Measurements from ENCODE around the gene HCFC1. TPM values are rescaled to one million over a fixed set of nuclear protein-coding genes. Genes with fewer than 3 reads are reported as not detected.

HCFC1 gene
- total RNA-seq, 1 donor from 2014 or later = 74.6 TPM

- H3K9me3 Mint-ChIP-seq (ENCODE audit: unreplicated experiment) = no peaks in the 10 kb centered on the region
- no peak for DNase-seq (ENCODE audit: low spot score)
Measured at GRCh38 chrX:154015581-154016264, 44.1 kb upstream of the HCFC1 start.

GRCh38 chrX:154014429-154015380 lies 43.1 kb upstream of the HCFC1 start:
- peaks cover 4% of the 10 kb centered on the region for H3K36me3 Mint-ChIP-seq (ENCODE audit: low read depth, unreplicated experiment)
- H3K27me3 Mint-ChIP-seq (ENCODE audit: unreplicated experiment) = peaks cover 1% of the 10 kb centered on the region
- no peak for DNase-seq (ENCODE audit: low spot score)
- no peak overlapping the region for H3K27ac Mint-ChIP-seq (ENCODE audit: unreplicated experiment)
- no peak for TF ChIP-seq CTCF (IDR thresholded peaks at IDR 0.05; ENCODE audit: unreplicated experiment)
- no peak overlapping the region for H3K4me3 Mint-ChIP-seq (ENCODE audit: unreplicated experiment)
- peaks cover 4% of the 10 kb centered on the region for H3K4me1 Mint-ChIP-seq (ENCODE audit: unreplicated experiment)
- no peaks in the 10 kb centered on the region for H3K9me3 Mint-ChIP-seq (ENCODE audit: unreplicated experiment)

More at GRCh38 chrX:154015581-154016264, 44.1 kb upstream of the HCFC1 start:
- H3K27ac Mint-ChIP-seq (ENCODE audit: unreplicated experiment) = no peak overlapping the region
- TF ChIP-seq CTCF (IDR thresholded peaks at IDR 0.05; ENCODE audit: unreplicated experiment) = no peak
- H3K4me1 Mint-ChIP-seq (ENCODE audit: unreplicated experiment) = peaks cover 4% of the 10 kb centered on the region
- peaks cover 4% of the 10 kb centered on the region for H3K36me3 Mint-ChIP-seq (ENCODE audit: low read depth, unreplicated experiment)
- H3K4me3 Mint-ChIP-seq (ENCODE audit: unreplicated experiment) = no peak overlapping the region
- H3K27me3 Mint-ChIP-seq (ENCODE audit: unreplicated experiment) = peaks cover 1% of the 10 kb centered on the region

- H3K4me1 Mint-ChIP-seq (ENCODE audit: unreplicated experiment) = peaks cover 4% of the 10 kb centered on the region
- no peak overlapping the region for H3K4me3 Mint-ChIP-seq (ENCODE audit: unreplicated experiment)
- TF ChIP-seq CTCF (IDR thresholded peaks at IDR 0.05; ENCODE audit: unreplicated experiment) = peak; percentile 82
- peaks cover 1% of the 10 kb centered on the region for H3K27me3 Mint-ChIP-seq (ENCODE audit: unreplicated experiment)
- peaks cover 4% of the 10 kb centered on the region for H3K36me3 Mint-ChIP-seq (ENCODE audit: low read depth, unreplicated experiment)
- peak; percentile 43 for DNase-seq (ENCODE audit: low spot score)
- no peak overlapping the region for H3K27ac Mint-ChIP-seq (ENCODE audit: unreplicated experiment)
- H3K9me3 Mint-ChIP-seq (ENCODE audit: unreplicated experiment) = no peaks in the 10 kb centered on the region
Measured at GRCh38 chrX:154013614-154014360, 42.2 kb upstream of the HCFC1 start.

- Mint-ChIP-seq H3K4me1 (ENCODE audit: unreplicated experiment) (peaks cover 4% of the 10 kb centered on the region), H3K36me3 (ENCODE audit: low read depth, unreplicated experiment) (peaks cover 4% of the 10 kb centered on the region), H3K27me3 (ENCODE audit: unreplicated experiment) (peaks cover 1% of the 10 kb centered on the region), H3K9me3 (ENCODE audit: unreplicated experiment) (no peaks in the 10 kb centered on the region), H3K27ac (ENCODE audit: unreplicated experiment) (no peak overlapping the region), H3K4me3 (ENCODE audit: unreplicated experiment) (no peak overlapping the region)
- DNase-seq (ENCODE audit: low spot score) = no peak
- TF ChIP-seq CTCF (IDR thresholded peaks at IDR 0.05; ENCODE audit: unreplicated experiment) = no peak
Measured at GRCh38 chrX:154013001-154013421, 41.4 kb upstream of the HCFC1 start.
